ENCODE results near the gene PITPNM3.

Gene PITPNM3

GRCh38 chr17:6457688-6458459 lies 98.5 kb downstream of the PITPNM3 start:
- no peak overlapping the region for H3K4me3 Mint-ChIP-seq

DNA sequence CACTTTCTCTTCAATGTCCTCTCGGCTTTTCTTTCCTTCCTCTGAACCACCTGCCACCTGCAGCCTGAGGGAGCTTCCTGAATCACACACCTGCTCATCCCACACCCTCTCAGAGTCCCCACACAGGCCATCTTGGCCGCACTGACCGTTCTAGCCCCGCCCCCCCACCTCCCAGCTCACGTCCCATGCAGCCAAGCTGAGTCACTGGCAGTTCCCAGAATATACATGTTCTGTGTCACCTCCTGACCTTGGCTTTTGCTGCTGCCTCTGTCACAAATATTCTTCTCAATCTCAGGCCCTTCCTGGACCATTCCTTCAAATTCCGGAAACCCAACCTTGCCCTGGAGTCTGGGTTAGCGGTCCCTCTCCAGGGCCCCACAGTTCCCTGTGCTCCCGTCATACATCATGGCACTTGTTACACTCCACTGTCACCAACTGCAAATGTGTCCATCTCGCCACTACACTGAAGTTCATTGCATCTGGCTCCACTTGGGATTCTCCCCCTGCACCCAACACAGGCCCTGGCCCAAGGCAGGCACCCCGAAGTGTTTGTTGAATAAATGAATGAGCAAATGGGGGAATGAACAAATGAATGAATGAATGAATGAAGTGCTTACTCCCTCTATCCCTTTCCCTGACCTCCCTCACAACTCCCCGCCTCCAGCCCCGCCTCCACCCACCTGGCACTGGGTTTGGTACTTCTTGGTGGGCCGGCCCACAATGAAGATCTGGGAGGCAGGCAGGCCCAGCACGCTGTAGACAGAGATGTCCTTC lies 99.3 kb downstream of the PITPNM3 start:
- Mint-ChIP-seq H3K27me3 (ENCODE audit: low read depth) (peaks cover 15% of the 10 kb centered on the region), H3K36me3 (ENCODE audit: low read depth) (no peaks in the 10 kb centered on the region), H3K4me1 (ENCODE audit: low read depth) (peaks cover 15% of the 10 kb centered on the region), H3K9me3 (no peaks in the 10 kb centered on the region), H3K4me3 (no peak overlapping the region), H3K27ac (no peak overlapping the region)

More at GRCh38 chr17:6457688-6458459, 98.5 kb downstream of the PITPNM3 start:
- Mint-ChIP-seq H3K27me3 (ENCODE audit: low read depth) (peaks cover 15% of the 10 kb centered on the region), H3K4me1 (ENCODE audit: low read depth) (peaks cover 17% of the 10 kb centered on the region), H3K27ac (no peak overlapping the region), H3K36me3 (ENCODE audit: low read depth) (no peaks in the 10 kb centered on the region), H3K9me3 (no peaks in the 10 kb centered on the region)

DNA sequence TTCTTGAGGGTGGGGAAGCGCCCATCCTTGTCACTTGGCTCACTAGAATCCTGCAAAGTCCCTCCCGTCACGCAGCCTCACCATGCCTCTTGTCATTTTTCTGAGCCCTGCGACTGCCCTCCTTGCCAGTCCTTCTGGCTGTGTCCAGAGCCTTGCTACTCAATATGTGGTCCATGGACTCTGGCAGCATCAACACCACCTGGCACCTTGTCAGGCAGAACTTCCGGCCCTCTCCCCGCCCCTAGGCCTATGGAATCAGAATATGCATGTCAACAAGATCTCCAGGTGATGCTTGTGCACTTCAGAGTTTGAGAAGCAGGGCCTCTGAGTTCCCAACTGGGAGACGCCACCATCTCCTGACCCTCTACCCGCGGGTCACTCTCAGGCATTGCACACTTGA lies 100.0 kb downstream of the PITPNM3 start:
- Mint-ChIP-seq H3K36me3 (ENCODE audit: low read depth) (no peaks in the 10 kb centered on the region), H3K27ac (no peak overlapping the region), H3K4me3 (no peak overlapping the region)

DNA sequence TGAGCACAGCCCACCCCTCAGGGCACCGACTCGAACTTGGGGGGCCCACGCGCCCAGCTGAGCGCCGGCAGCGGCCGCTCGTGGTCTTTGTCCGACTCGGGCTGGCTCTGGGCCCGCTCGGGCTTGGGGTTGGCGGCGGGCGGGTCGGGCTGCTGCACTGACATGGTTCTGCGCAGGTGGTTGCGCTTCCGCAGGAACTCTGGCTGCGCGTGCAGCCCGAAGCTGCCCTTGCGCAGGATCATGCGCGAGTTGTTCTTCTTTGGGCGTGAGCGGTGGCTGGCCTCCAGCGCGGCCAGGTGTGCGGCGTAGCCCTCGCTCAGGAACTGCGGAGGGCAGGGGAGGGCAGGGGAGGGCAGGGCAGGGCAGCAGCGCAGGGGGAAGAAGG lies 101.0 kb downstream of the PITPNM3 start:
- no peaks in the 10 kb centered on the region for H3K9me3 Mint-ChIP-seq

More for the DNA sequence above, 100.0 kb downstream of the PITPNM3 start:
- Mint-ChIP-seq H3K9me3 (no peaks in the 10 kb centered on the region), H3K4me1 (ENCODE audit: low read depth) (peaks cover 10% of the 10 kb centered on the region), H3K27me3 (ENCODE audit: low read depth) (peaks cover 15% of the 10 kb centered on the region)

GRCh38 chr17:6454495-6455320 lies 101.6 kb downstream of the PITPNM3 start:
- Mint-ChIP-seq H3K27ac (no peak overlapping the region), H3K4me3 (no peak overlapping the region), H3K4me1 (ENCODE audit: low read depth) (peaks cover 10% of the 10 kb centered on the region), H3K36me3 (ENCODE audit: low read depth) (peaks cover 5% of the 10 kb centered on the region), H3K9me3 (no peaks in the 10 kb centered on the region), H3K27me3 (ENCODE audit: low read depth) (peaks cover 15% of the 10 kb centered on the region)

More for the DNA sequence above, 101.0 kb downstream of the PITPNM3 start:
- peaks cover under 1% of the 10 kb centered on the region for H3K36me3 Mint-ChIP-seq (ENCODE audit: low read depth)
- H3K4me1 Mint-ChIP-seq (ENCODE audit: low read depth) = peaks cover 10% of the 10 kb centered on the region
- H3K27me3 Mint-ChIP-seq (ENCODE audit: low read depth) = peaks cover 15% of the 10 kb centered on the region
- no peak overlapping the region for H3K27ac Mint-ChIP-seq
- no peak overlapping the region for H3K4me3 Mint-ChIP-seq

DNA sequence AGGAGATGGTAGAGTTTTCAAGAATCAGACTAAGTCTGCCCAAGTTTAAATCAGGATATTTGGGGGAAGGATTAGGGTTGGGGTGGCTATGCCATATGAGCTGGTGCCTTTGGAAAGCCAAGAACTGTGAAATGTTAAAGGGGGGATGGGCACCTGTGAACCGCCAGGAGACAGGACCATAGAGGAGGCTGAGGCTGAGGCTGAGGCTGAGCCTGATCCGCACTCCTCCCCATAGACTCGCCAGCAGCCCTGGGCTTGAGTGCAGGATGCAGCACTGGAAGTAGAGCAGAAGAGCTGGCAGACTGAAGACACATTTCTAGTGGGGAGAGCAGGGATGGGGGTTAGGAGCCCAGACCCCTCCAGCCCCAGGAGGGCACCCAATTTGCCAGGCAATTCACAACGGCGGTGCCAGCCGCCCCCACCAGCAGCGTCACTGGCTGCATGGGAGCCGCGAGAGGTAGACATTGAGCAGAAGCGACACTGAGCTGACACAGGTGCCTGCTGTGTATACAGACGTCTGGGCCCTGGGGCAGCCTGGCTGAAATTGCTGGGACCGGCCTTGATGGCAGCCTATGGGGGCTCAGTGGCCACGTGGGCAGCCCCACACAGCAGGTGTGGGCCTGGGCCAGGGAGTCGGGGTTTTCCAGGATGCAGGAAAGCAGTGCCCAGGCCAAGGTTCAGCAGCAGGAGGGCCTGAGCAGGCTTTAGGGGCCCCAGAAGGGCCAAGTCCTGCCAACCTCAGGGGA lies 102.9 kb downstream of the PITPNM3 start:
- no peak overlapping the region for H3K27ac Mint-ChIP-seq
- H3K4me3 Mint-ChIP-seq = no peak overlapping the region
- H3K27me3 Mint-ChIP-seq (ENCODE audit: low read depth) = peaks cover 15% of the 10 kb centered on the region
- no peaks in the 10 kb centered on the region for H3K9me3 Mint-ChIP-seq
- H3K4me1 Mint-ChIP-seq (ENCODE audit: low read depth) = peaks cover 10% of the 10 kb centered on the region
- peaks cover 7% of the 10 kb centered on the region for H3K36me3 Mint-ChIP-seq (ENCODE audit: low read depth)

- no peak overlapping the region for H3K27ac Mint-ChIP-seq
- no peak overlapping the region for H3K4me3 Mint-ChIP-seq
- H3K4me1 Mint-ChIP-seq (ENCODE audit: low read depth) = peaks cover 10% of the 10 kb centered on the region
- H3K36me3 Mint-ChIP-seq (ENCODE audit: low read depth) = peaks cover 7% of the 10 kb centered on the region
- H3K9me3 Mint-ChIP-seq = no peaks in the 10 kb centered on the region
- peaks cover 15% of the 10 kb centered on the region for H3K27me3 Mint-ChIP-seq (ENCODE audit: low read depth)
Measured at GRCh38 chr17:6452471-6453266, 103.7 kb downstream of the PITPNM3 start.

GRCh38 chr17:6450926-6451832 lies 105.2 kb downstream of the PITPNM3 start:
- Mint-ChIP-seq H3K27ac (no peak overlapping the region), H3K27me3 (ENCODE audit: low read depth) (peaks cover 9% of the 10 kb centered on the region), H3K36me3 (ENCODE audit: low read depth) (peaks cover 7% of the 10 kb centered on the region), H3K4me1 (ENCODE audit: low read depth) (no peaks in the 10 kb centered on the region), H3K4me3 (no peak overlapping the region), H3K9me3 (no peaks in the 10 kb centered on the region)

GRCh38 chr17:6449307-6449706 lies 107.0 kb downstream of the PITPNM3 start:
- no peaks in the 10 kb centered on the region for H3K9me3 Mint-ChIP-seq
- peaks cover 5% of the 10 kb centered on the region for H3K27me3 Mint-ChIP-seq (ENCODE audit: low read depth)
- no peak overlapping the region for H3K27ac Mint-ChIP-seq
- peaks cover 8% of the 10 kb centered on the region for H3K36me3 Mint-ChIP-seq (ENCODE audit: low read depth)
- H3K4me1 Mint-ChIP-seq (ENCODE audit: low read depth) = peaks cover 4% of the 10 kb centered on the region
- H3K4me3 Mint-ChIP-seq = no peak overlapping the region

GRCh38 chr17:6448473-6448872 lies 107.9 kb downstream of the PITPNM3 start:
- H3K27me3 Mint-ChIP-seq (ENCODE audit: low read depth) = peaks cover 2% of the 10 kb centered on the region
- peaks cover 8% of the 10 kb centered on the region for H3K4me1 Mint-ChIP-seq (ENCODE audit: low read depth)
- H3K4me3 Mint-ChIP-seq = no peak overlapping the region
- H3K27ac Mint-ChIP-seq = no peak overlapping the region
- no peaks in the 10 kb centered on the region for H3K9me3 Mint-ChIP-seq
- peaks cover 9% of the 10 kb centered on the region for H3K36me3 Mint-ChIP-seq (ENCODE audit: low read depth)

- Mint-ChIP-seq H3K27ac (no peak overlapping the region), H3K36me3 (ENCODE audit: low read depth) (peaks cover 9% of the 10 kb centered on the region), H3K9me3 (no peaks in the 10 kb centered on the region), H3K4me1 (ENCODE audit: low read depth) (peaks cover 11% of the 10 kb centered on the region), H3K27me3 (ENCODE audit: low read depth) (peaks cover 7% of the 10 kb centered on the region), H3K4me3 (no peak overlapping the region)
Measured at GRCh38 chr17:6446516-6447100, 109.7 kb downstream of the PITPNM3 start.

DNA sequence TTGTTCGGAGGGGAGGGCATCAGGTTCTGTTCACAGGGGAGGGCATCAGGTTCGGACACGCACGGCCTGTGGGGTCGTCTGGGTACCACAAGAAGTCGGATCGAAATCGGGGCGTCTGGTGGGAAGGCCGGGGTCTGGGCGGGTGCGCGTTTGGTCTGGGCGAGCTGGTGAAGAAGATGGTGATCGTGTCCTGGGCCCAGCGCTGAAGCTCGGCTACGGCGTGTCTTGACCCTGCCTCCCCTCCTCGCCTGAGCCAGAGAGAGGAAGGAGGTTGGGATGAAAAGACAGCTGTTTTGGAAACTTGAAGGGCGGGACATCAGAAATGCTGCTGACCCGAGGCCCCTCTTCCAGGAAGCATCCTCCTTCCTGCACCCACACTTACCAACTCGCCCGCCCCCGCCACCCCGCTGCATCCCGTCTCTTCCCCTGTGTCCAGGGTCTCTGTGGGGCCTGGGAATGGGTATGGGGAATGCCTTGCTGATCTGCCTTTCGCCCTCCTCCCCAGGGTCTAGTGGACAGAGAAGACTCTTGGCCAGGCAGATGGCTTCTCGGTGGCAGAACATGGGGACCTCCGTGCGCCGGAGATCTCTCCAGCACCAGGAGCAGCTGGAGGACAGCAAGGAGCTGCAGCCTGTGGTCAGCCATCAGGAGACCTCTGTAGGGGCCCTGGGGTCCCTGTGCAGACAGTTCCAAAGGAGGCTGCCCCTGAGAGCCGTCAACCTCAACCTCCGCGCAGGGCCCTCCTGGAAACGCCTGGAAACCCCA lies 111.6 kb downstream of the PITPNM3 start:
- Mint-ChIP-seq H3K27me3 (ENCODE audit: low read depth) (peaks cover 22% of the 10 kb centered on the region), H3K9me3 (no peaks in the 10 kb centered on the region), H3K4me1 (ENCODE audit: low read depth) (peaks cover 11% of the 10 kb centered on the region), H3K4me3 (peak overlapping the region; percentile 97), H3K27ac (peak overlapping the region; percentile 83), H3K36me3 (ENCODE audit: low read depth) (peaks cover 5% of the 10 kb centered on the region)

Data from T-helper 1 cell treated with Interleukin-12 subunit alpha and Interleukin-12 subunit beta and Interleukin-4 antibody, amounts not matched to agents 30 μg/mL and 1 μg/mL, for 36 hours (primary cell).